Mesenchymal stem cell (in vitro differentiated cells and primary cell): Measurements from ENCODE around the gene CFAP65.

Experiments
- DNase-seq: peaks from one replicate; pipeline ENCODE4 v3.0.0-alpha.2; 2013
- H2AFZ ChIP-seq: one replicate; pipeline ENCODE4 v1.6.1; 2013; ENCODE audit warnings: low read depth, mild to moderate bottlenecking, control low read depth, inconsistent platforms, low read length, moderate library complexity
- H2AK5ac ChIP-seq: 2 replicates; pipeline ENCODE4 v1.6.1; 2013; ENCODE audit warnings: low read length, moderate library complexity, mild to moderate bottlenecking, inconsistent platforms; ENCODE audit not compliant: severe bottlenecking
- H2BK120ac ChIP-seq: one replicate; pipeline ENCODE4 v1.6.1; 2013; ENCODE audit warnings: low read depth, mild to moderate bottlenecking, inconsistent platforms, low read length, moderate library complexity
- H2BK12ac ChIP-seq, 2 experiments: one replicate each; pipeline ENCODE4 v1.6.1; 2013; ENCODE audit warnings: inconsistent platforms in 2 of 2, low read length in 2 of 2, mild to moderate bottlenecking in 2 of 2, moderate library complexity in 2 of 2, control low read depth in 1 of 2
- H2BK15ac ChIP-seq: one replicate; pipeline ENCODE4 v1.6.1; 2013; ENCODE audit warnings: mild to moderate bottlenecking, low read depth, inconsistent platforms; ENCODE audit not compliant: poor library complexity, severe bottlenecking
- H2BK5ac ChIP-seq: 2 replicates; pipeline ENCODE4 v1.6.1; 2013; ENCODE audit warnings: low read depth, mild to moderate bottlenecking, low read length, control low read depth, inconsistent platforms; ENCODE audit not compliant: poor library complexity, severe bottlenecking
- H3K14ac ChIP-seq, 2 experiments: one replicate each; pipeline ENCODE4 v1.6.1; 2013; ENCODE audit warnings: inconsistent platforms in 2 of 2, low read length in 2 of 2, control low read depth in 1 of 2, mild to moderate bottlenecking in 1 of 2, moderate library complexity in 1 of 2
- H3K18ac ChIP-seq, 2 experiments: one replicate each; pipeline ENCODE4 v1.6.1; 2013; ENCODE audit warnings: inconsistent platforms in 2 of 2, low read length in 2 of 2, control low read depth in 1 of 2, low read depth in 1 of 2, mild to moderate bottlenecking in 1 of 2
- H3K23ac ChIP-seq, 2 experiments: one replicate each; pipeline ENCODE4 v1.6.1; 2013; ENCODE audit warnings: inconsistent platforms in 2 of 2, low read length in 2 of 2, mild to moderate bottlenecking in 2 of 2, moderate library complexity in 2 of 2, control low read depth in 1 of 2
- H3K27ac ChIP-seq: 2 replicates; pipeline ENCODE4 v1.5.1; 2013; ENCODE audit warnings: mild to moderate bottlenecking, moderate library complexity, low read length, control low read depth, inconsistent platforms; ENCODE audit not compliant: poor library complexity, severe bottlenecking
- H3K27me3 ChIP-seq, 2 experiments: 2 replicates each; pipeline versions ENCODE4 v1.6.1 to v1.7.0; 2013; ENCODE audit warnings: low read length in 2 of 2, mild to moderate bottlenecking in 2 of 2, moderate library complexity in 2 of 2, control low read depth in 1 of 2, inconsistent platforms in 1 of 2; ENCODE audit not compliant: control insufficient read depth in 1 of 2, insufficient read depth in 1 of 2
- H3K36me3 ChIP-seq, 2 experiments: 2 replicates each; pipeline versions ENCODE4 v1.6.1 to v1.7.0; 2013; ENCODE audit warnings: low read length in 2 of 2, control low read depth in 1 of 2, inconsistent platforms in 1 of 2, low read depth in 1 of 2, mild to moderate bottlenecking in 1 of 2; ENCODE audit not compliant: insufficient read depth in 2 of 2, control insufficient read depth in 1 of 2
- H3K4ac ChIP-seq, 2 experiments: one replicate each; pipeline ENCODE4 v1.6.1; 2013; ENCODE audit warnings: inconsistent platforms in 2 of 2, low read length in 2 of 2, mild to moderate bottlenecking in 2 of 2, moderate library complexity in 2 of 2, control low read depth in 1 of 2, low read depth in 1 of 2
- H3K4me1 ChIP-seq: 2 replicates; pipeline ENCODE4 v1.6.1; 2013; ENCODE audit warnings: low read depth, low read length, control low read depth; ENCODE audit not compliant: control insufficient read depth, insufficient read depth
- H3K4me2 ChIP-seq: 2 replicates; pipeline ENCODE4 v1.6.1; 2013; ENCODE audit warnings: low read length, mild to moderate bottlenecking, inconsistent platforms; ENCODE audit not compliant: poor library complexity, severe bottlenecking
- H3K4me3 ChIP-seq, 2 experiments: 2 replicates each; pipeline versions ENCODE4 v1.5.1 to v1.7.0; 2013; ENCODE audit warnings: low read length in 2 of 2, mild to moderate bottlenecking in 2 of 2, control low read depth in 1 of 2, low read depth in 1 of 2; ENCODE audit not compliant: insufficient read depth in 1 of 2
- H3K79me1 ChIP-seq: replicated peaks from 2 replicates; pipeline ENCODE4 v1.6.1; 2013; ENCODE audit warnings: mild to moderate bottlenecking, control low read depth, low read length, inconsistent platforms; ENCODE audit not compliant: poor library complexity, severe bottlenecking
- H3K9ac ChIP-seq: 2 replicates; pipeline ENCODE4 v1.7.0; 2013; ENCODE audit warnings: mild to moderate bottlenecking, low read length, moderate library complexity
- H3K9me3 ChIP-seq: 2 replicates; pipeline ENCODE4 v1.7.0; 2013; ENCODE audit warnings: mild to moderate bottlenecking, low read length; ENCODE audit not compliant: control insufficient read depth
- H4K8ac ChIP-seq: one replicate; pipeline ENCODE4 v1.6.1; 2013; ENCODE audit warnings: inconsistent platforms, mild to moderate bottlenecking, low read length, moderate library complexity
- H4K91ac ChIP-seq: one replicate; pipeline ENCODE4 v1.6.1; 2013; ENCODE audit warnings: mild to moderate bottlenecking, low read length, inconsistent platforms
- WGBS: methylation state at CpG from one replicate; pipeline ENCODE4 v1.1.7; 2013; ENCODE audit warnings: mixed read lengths; 5-methylcytosine and 5-hydroxymethylcytosine counted together

CFAP65 gene

DNA sequence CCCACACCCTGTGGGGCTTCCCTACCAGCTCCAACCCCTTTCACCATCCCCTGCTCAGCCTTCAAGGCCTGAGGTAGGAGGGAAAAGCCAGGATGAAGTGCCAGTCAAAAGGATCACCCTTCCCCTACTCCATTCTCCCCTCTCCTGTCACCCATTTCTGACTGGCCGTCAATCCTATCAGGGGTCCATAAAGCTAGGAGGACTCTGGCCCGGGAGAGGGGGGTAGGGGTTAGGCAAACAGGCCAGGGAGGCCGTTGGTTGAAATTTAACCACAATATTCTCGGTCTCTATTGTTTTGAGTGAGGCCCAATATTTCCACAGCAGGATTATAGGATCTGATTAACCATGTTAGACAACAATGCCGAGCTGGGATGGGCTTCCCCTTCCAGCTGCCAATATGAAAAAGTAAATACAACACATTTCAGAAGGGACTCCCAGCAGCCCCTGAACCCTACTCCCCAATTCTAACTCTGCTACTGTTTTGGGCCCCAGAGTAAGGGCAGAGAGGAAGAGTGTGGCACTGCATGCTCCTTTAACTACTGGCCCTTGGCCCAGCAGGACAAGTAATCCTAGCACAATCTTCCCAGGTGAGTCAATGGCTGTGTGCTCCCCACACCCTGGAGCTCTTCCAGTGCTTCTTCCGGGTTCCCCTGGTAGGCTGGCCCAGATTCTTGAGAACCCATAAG lies 30.0 kb upstream of the CFAP65 start:
- H3K18ac ChIP-seq = no peak overlapping the region
- H3K4ac ChIP-seq = no peak overlapping the region
- no peak overlapping the region for H3K9ac ChIP-seq
- H2BK120ac ChIP-seq = no peak overlapping the region
- no peak overlapping the region for H2AFZ ChIP-seq
- H4K91ac ChIP-seq = no peak overlapping the region
- H4K8ac ChIP-seq = peak overlapping the region; percentile 14
- no peak overlapping the region for H2BK12ac ChIP-seq
- no peak overlapping the region for H2BK15ac ChIP-seq
- H2AK5ac ChIP-seq = no peak overlapping the region
- no peaks in the 10 kb centered on the region for H3K27me3 ChIP-seq
- 94% methylated on average over 6 of the region's 6 CpGs for WGBS
- H3K27ac ChIP-seq = no peak overlapping the region
- no peaks in the 10 kb centered on the region for H3K9me3 ChIP-seq
- H3K4me1 ChIP-seq = no peaks in the 10 kb centered on the region
- H3K23ac ChIP-seq = no peak overlapping the region
- H2BK5ac ChIP-seq = no peak overlapping the region
- H3K14ac ChIP-seq = no peak overlapping the region
- H3K36me3 ChIP-seq = peaks cover 4 to 21% of the 10 kb centered on the region in 2 experiments
- H3K4me2 ChIP-seq = no peak overlapping the region
- DNase-seq = no peak
- no peaks in the 10 kb centered on the region for H3K79me1 ChIP-seq
- H3K4me3 ChIP-seq = no peak overlapping the region

DNA sequence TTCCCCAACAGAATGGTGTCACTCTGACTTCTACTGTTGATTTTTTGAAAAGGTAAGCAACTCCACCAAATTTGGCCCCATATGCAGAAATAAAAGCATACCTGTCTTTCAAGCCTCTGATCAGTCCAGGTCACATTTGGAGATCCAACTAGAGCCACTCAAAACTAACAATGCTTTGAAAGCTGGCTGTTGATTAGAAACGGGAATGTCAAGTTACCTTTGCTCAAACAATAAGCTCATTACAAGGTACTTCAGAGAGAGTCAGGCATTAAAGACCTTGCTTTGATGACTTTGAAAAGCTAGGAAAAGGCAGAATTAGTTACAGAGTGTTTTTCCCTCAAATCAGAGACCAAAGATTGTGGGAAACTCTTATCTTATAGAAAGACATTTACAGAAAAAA lies 24.2 kb upstream of the CFAP65 start:
- WGBS = no CpG with 5 or more reads among the region's 1 CpG
- H3K18ac ChIP-seq = no peak overlapping the region

DNA sequence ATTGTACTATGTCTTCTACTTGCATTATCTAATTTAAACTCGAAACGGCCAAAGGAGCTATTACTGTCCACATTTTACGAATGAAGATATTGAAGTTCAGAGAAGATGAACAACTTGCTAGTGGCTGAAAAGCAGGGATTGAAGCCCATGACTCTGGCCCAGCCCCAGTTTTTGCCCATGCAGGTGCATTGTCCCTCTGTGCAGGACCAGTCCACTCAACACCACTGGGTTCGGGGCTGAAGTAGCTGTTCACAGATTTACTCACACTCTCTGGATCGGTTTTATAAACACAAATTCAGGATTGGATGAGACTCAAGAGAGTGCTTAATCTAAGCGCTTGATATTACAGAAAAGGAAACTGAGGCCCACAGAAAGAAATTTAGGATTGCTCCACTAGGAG lies 20.8 kb upstream of the CFAP65 start:
- H3K36me3 ChIP-seq = no peaks in the 10 kb centered on the region
- WGBS = 65% methylated on average over 6 of the region's 6 CpGs
- H3K14ac ChIP-seq = no peak overlapping the region

More for the DNA sequence above, 24.2 kb upstream of the CFAP65 start:
- Histone ChIP-seq H4K91ac (no peak overlapping the region), H3K36me3 (no peaks in the 10 kb centered on the region), H3K23ac (no peak overlapping the region), H4K8ac (no peak overlapping the region), H3K4me3 (no peak overlapping the region), H3K4me1 (peaks cover 7% of the 10 kb centered on the region), H2BK15ac (no peak overlapping the region), H3K79me1 (no peaks in the 10 kb centered on the region), H2BK120ac (no peak overlapping the region), H3K9ac (no peak overlapping the region), H3K27ac (no peak overlapping the region), H2AK5ac (no peak overlapping the region), H3K4me2 (no peak overlapping the region), H3K14ac (no peak overlapping the region), H3K4ac (no peak overlapping the region), H2BK12ac (no peak overlapping the region), H2BK5ac (no peak overlapping the region), H2AFZ (no peak overlapping the region), H3K27me3 (peaks cover 27 to 38% of the 10 kb centered on the region in 2 experiments), H3K9me3 (no peaks in the 10 kb centered on the region)
- DNase-seq = no peak

DNA sequence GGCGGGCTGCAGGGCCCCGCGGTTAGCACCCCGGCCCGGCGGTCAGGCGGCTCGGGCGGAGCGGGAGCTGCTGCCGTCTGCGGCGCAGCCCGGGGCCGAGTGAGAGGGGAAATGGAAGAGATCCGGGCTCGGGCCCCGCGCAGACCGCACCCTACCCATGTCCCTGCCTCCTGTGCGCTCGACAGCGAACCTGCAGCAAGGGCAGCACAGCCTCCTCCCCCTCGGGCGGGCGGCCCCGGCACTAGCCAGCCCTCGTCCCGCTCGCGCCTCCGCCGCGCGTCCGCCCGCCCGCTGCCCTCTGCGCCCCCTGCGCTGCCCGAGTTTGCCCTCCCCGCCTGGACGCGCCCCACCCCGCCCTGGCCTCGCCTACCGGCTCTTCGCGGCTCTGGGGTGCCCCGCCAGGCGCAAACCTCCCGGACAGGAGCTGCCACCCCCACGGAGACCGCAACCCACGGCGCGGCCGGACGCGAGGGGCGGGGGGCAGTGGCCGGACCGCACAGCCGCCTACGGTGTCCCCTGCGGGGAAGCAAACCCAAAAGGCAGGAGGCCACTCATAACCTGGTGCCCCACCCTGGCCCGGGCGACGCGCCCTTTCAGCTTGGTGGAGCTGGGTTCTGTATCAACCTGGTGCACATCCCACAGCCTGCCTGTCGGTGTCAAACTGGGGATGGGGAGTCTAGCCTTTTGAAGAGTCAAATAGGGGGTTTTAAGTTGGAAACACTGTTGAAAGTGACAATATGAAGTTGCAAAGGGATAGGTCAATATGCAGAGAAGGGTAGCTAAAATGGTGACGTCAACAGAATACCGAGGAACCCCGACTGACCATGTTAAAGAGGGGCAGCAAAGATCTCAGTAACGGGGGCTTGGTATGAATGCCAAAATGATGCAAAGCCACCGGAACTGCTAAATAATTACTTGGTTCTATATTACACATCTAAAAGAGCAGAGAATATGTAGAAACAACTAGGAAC lies 19.8 kb upstream of the CFAP65 start, which contains the start of gene IHH:
Gene IHH, minus strand, starts transcription at position 101 of the 971 bp plus-strand sequence. CDS start 454 bp downstream, outside the sequence.
- WGBS = 2% methylated on average over 54 of the region's 76 CpGs

More for the DNA sequence above, 20.8 kb upstream of the CFAP65 start:
- no peak overlapping the region for H2BK15ac ChIP-seq
- H3K18ac ChIP-seq = no peak overlapping the region
- H2BK12ac ChIP-seq = no peak overlapping the region
- H3K27me3 ChIP-seq = peaks cover 59 to 70% of the 10 kb centered on the region in 2 experiments
- no peak for DNase-seq
- H3K4me2 ChIP-seq = no peak overlapping the region
- no peak overlapping the region for H2BK120ac ChIP-seq
- H2AK5ac ChIP-seq = no peak overlapping the region
- H2AFZ ChIP-seq = no peak overlapping the region
- H3K4me3 ChIP-seq = no peak overlapping the region
- no peak overlapping the region for H2BK5ac ChIP-seq
- H3K79me1 ChIP-seq = no peaks in the 10 kb centered on the region
- H3K9ac ChIP-seq = no peak overlapping the region
- H4K91ac ChIP-seq = no peak overlapping the region
- H3K4ac ChIP-seq = no peak overlapping the region
- H3K23ac ChIP-seq = no peak overlapping the region
- H4K8ac ChIP-seq = no peak overlapping the region
- no peaks in the 10 kb centered on the region for H3K9me3 ChIP-seq
- H3K4me1 ChIP-seq = peaks cover 36% of the 10 kb centered on the region
- H3K27ac ChIP-seq = no peak overlapping the region

More for the DNA sequence above, 19.8 kb upstream of the CFAP65 start, which contains the start of gene IHH:
- Histone ChIP-seq H3K9me3 (no peaks in the 10 kb centered on the region), H2BK5ac (no peak within 1 kb of the TSS), H3K4me3 (no peak within 1 kb of the TSS), H2BK120ac (no peak within 1 kb of the TSS), H2BK12ac (no peak within 1 kb of the TSS), H3K18ac (no peak within 1 kb of the TSS), H2AK5ac (no peak within 1 kb of the TSS), H3K23ac (peak within 1 kb of the TSS in 1 of 2 experiments; percentile 61), H3K9ac (no peak within 1 kb of the TSS), H3K14ac (peak within 1 kb of the TSS in 1 of 2 experiments; percentile 58), H4K8ac (no peak within 1 kb of the TSS), H3K4me2 (peak within 1 kb of the TSS; percentile 67), H3K36me3 (no peaks in the 10 kb centered on the region), H3K79me1 (no peaks in the 10 kb centered on the region), H2BK15ac (no peak within 1 kb of the TSS), H3K27ac (no peak within 1 kb of the TSS), H3K27me3 (peaks cover 69 to 78% of the 10 kb centered on the region in 2 experiments), H2AFZ (no peak within 1 kb of the TSS), H3K4ac (no peak within 1 kb of the TSS), H3K4me1 (peaks cover 38% of the 10 kb centered on the region), H4K91ac (no peak within 1 kb of the TSS)
- DNase-seq = no peak
